DOHH2 (cell line): Measurements from ENCODE around the gene AFAP1.

Source experiments
- EZH2phosphoT487 ChIP-seq: fragments of 200-600 bp; sonication (generic); IDR thresholded peaks from 2 replicates; pipeline ENCODE4 v1.6.1; 2017; ENCODE audit warnings: borderline replicate concordance, mild to moderate bottlenecking, antibody characterized with exemption, low read length, moderate library complexity, mixed read lengths
- TF ChIP-seq, protein P1 (sequence below): fragments of 200-600 bp; sonication (generic); IDR thresholded peaks from one replicate; pipeline ENCODE4 v1.5.1; 2014; ENCODE audit warnings: antibody characterized with exemption, mild to moderate bottlenecking, low read depth, low read length; ENCODE audit not compliant: poor library complexity, severe bottlenecking

DNA sequence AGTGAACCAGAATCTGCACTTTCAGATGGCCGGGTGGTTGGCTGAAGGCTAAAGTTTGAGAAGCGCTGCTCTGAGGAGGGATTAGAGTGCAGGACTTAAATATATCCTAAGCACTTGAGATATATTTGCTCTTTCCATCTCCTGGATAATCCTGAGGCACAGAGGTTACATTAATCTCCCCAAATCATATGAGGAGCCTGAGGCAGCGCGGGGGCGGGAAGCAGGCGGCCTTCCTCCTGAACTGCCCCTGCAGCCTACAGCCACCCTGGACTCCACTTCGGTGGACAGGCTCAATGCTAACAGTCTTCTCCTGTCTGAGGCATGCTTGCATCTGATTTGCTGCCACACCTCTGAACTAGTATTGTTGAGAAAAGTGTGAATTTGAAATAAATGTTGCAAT lies 72.5 kb downstream of the AFAP1 start:
- TF ChIP-seq, protein P1, sequence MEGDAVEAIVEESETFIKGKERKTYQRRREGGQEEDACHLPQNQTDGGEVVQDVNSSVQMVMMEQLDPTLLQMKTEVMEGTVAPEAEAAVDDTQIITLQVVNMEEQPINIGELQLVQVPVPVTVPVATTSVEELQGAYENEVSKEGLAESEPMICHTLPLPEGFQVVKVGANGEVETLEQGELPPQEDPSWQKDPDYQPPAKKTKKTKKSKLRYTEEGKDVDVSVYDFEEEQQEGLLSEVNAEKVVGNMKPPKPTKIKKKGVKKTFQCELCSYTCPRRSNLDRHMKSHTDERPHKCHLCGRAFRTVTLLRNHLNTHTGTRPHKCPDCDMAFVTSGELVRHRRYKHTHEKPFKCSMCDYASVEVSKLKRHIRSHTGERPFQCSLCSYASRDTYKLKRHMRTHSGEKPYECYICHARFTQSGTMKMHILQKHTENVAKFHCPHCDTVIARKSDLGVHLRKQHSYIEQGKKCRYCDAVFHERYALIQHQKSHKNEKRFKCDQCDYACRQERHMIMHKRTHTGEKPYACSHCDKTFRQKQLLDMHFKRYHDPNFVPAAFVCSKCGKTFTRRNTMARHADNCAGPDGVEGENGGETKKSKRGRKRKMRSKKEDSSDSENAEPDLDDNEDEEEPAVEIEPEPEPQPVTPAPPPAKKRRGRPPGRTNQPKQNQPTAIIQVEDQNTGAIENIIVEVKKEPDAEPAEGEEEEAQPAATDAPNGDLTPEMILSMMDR, result no peak
- TF ChIP-seq EZH2phosphoT487, result no peak
